Endothelial cell of umbilical vein (primary cell): ENCODE results near the gene AP4S1. TPM values are rescaled to one million over a fixed set of nuclear protein-coding genes. Genes with fewer than 3 reads are reported as not detected.

Experiments
- BruUV-seq: library from RNA; stranded (reverse); fragments of 400-500 nt; replicated peaks from 2 replicates; lab custom pipeline; 2021; lab: Mats Ljungman, UMichigan
- CTCF ChIA-PET: fragments of 300-600, 350-600 bp; sonication (Branson Sonifier 250); formaldehyde crosslinking; loops from one replicate; lab custom pipeline; 2021; ENCODE audit warnings: antibody characterized with exemption, inconsistent platforms; lab: Charles Lee
- POLR2A ChIA-PET: fragments of 300-600, 350-600 bp; sonication (Branson Sonifier 250); formaldehyde crosslinking; loops from one replicate; lab custom pipeline; 2021; ENCODE audit warnings: antibody characterized with exemption, inconsistent platforms; lab: Charles Lee
- DNase-seq: peaks from one replicate; pipeline ENCODE4 v3.0.0-alpha.2; 2011; ENCODE audit warnings: low read depth, low spot score
- FAIRE-seq: peaks from 2 replicates; lab custom pipeline; 2011; peaks lifted over from hg19 to GRCh38; lab: Jason Lieb, UNC
- H2AFZ ChIP-seq: 2 replicates; pipeline ENCODE4 v1.6.0; 2012; ENCODE audit warnings: low read depth, low read length, control low read depth, inconsistent platforms
- H3K27ac ChIP-seq: 2 replicates; pipeline ENCODE4 v1.5.1; 2011; ENCODE audit warnings: low read depth, mild to moderate bottlenecking, control low read depth, low read length, moderate library complexity; ENCODE audit not compliant: insufficient read depth
- H3K27me3 ChIP-seq, 2 experiments: 2 replicates each; pipeline versions ENCODE4 v1.6.0 to v1.6.1; 2011; ENCODE audit warnings: low read length in 2 of 2, mixed read lengths in 1 of 2; ENCODE audit not compliant: control insufficient read depth in 2 of 2, insufficient read depth in 2 of 2
- H3K36me3 ChIP-seq, 2 experiments: 2 replicates in 1 of 2; 3 replicates in 1 of 2; pipeline ENCODE4 v1.5.1; 2011; ENCODE audit warnings: low read length in 2 of 2, mild to moderate bottlenecking in 1 of 2, moderate library complexity in 1 of 2; ENCODE audit not compliant: control insufficient read depth in 2 of 2, insufficient read depth in 2 of 2; ENCODE audit errors: extremely low read depth in 1 of 2
- H3K4me1 ChIP-seq: 3 replicates; pipeline ENCODE4 v1.5.1; 2011; ENCODE audit warnings: mild to moderate bottlenecking, low read length; ENCODE audit not compliant: control insufficient read depth, insufficient read depth; ENCODE audit errors: extremely low read depth
- H3K4me2 ChIP-seq: 2 replicates; pipeline ENCODE4 v1.6.1; 2011; ENCODE audit warnings: low read length, control low read depth, mixed read lengths; ENCODE audit not compliant: insufficient read depth
- H3K4me3 ChIP-seq, 3 experiments: fragments of 200-600 bp in 1 of 3; sonication (generic), shearing (Covaris generic) in 1 of 3; replicated peaks in 1 of 3; 2 replicates each; pipeline ENCODE4 v1.5.1; 2011 to 2016; ENCODE audit warnings: control low read depth in 3 of 3, low read length in 3 of 3, mild to moderate bottlenecking in 2 of 3, inconsistent platforms in 1 of 3, low read depth in 1 of 3, moderate library complexity in 1 of 3; ENCODE audit not compliant: insufficient read depth in 1 of 3
- H3K79me2 ChIP-seq: 2 replicates; pipeline ENCODE4 v1.6.0; 2012; ENCODE audit warnings: low read length, inconsistent platforms; ENCODE audit not compliant: control insufficient read depth, insufficient read depth
- H3K9ac ChIP-seq: replicated peaks from 2 replicates; pipeline ENCODE3; 2011; ENCODE audit warnings: low read length, control low read depth; ENCODE audit not compliant: insufficient read depth; ENCODE audit errors: extremely low read depth
- H3K9me1 ChIP-seq: replicated peaks from 3 replicates; pipeline ENCODE4 v1.6.0; 2011; ENCODE audit warnings: mild to moderate bottlenecking, low read length; ENCODE audit not compliant: control insufficient read depth, insufficient read depth; ENCODE audit errors: extremely low read depth
- H3K9me3 ChIP-seq: replicated peaks from 2 replicates; pipeline ENCODE4 v1.5.1; 2012; ENCODE audit warnings: low read length, inconsistent platforms; ENCODE audit not compliant: control insufficient read depth, insufficient read depth
- H4K20me1 ChIP-seq: replicated peaks from 2 replicates; pipeline ENCODE3; 2011; ENCODE audit warnings: mild to moderate bottlenecking, low read length; ENCODE audit not compliant: control insufficient read depth, insufficient read depth; ENCODE audit errors: extremely low read depth
- CTCF ChIP-seq, 2 donors: IDR thresholded peaks; 1 replicate in 1 of 2; 2 replicates in 1 of 2; pipeline ENCODE4 v1.5.1; 2011; ENCODE audit warnings: low read length in 2 of 2, mild to moderate bottlenecking in 2 of 2, moderate library complexity in 2 of 2, control low read depth in 1 of 2, inconsistent platforms in 1 of 2, low read depth in 1 of 2; ENCODE audit not compliant: insufficient read depth in 1 of 2; ENCODE audit errors: extremely low read depth in 1 of 2
- EZH2 ChIP-seq: IDR thresholded peaks from 2 replicates; pipeline ENCODE4 v1.6.1; 2012; ENCODE audit warnings: borderline replicate concordance, low read depth, mild to moderate bottlenecking, moderate library complexity, low read length, inconsistent platforms; ENCODE audit not compliant: severe bottlenecking
- FOS ChIP-seq: IDR thresholded peaks from 2 replicates; pipeline ENCODE4 v1.6.1; 2011; ENCODE audit warnings: mild to moderate bottlenecking, low read length, moderate library complexity, borderline replicate concordance; ENCODE audit not compliant: insufficient read depth
- GATA2 ChIP-seq: IDR thresholded peaks from 2 replicates; pipeline ENCODE4 v1.7.0; 2011; ENCODE audit warnings: low read depth, mild to moderate bottlenecking, moderate library complexity, mixed read lengths, low read length; ENCODE audit not compliant: insufficient read length, insufficient read depth
- JUN ChIP-seq: IDR thresholded peaks from 2 replicates; pipeline ENCODE4 v1.6.1; 2011; ENCODE audit warnings: borderline replicate concordance, low read depth; ENCODE audit not compliant: insufficient read length, insufficient read depth
- MAX ChIP-seq: IDR thresholded peaks from 2 replicates; pipeline ENCODE4 v1.6.1; 2011; ENCODE audit not compliant: insufficient read depth, insufficient read length
- MYC ChIP-seq: IDR thresholded peaks from one replicate; pipeline ENCODE4 v1.6.1; 2011; ENCODE audit warnings: mild to moderate bottlenecking, low read depth, low read length
- POLR2A ChIP-seq: IDR thresholded peaks from 2 replicates; pipeline ENCODE4 v1.6.1; 2012; ENCODE audit warnings: low read depth, mild to moderate bottlenecking, control low read depth, low read length
- POLR2AphosphoS5 ChIP-seq: IDR thresholded peaks from 2 replicates; pipeline ENCODE4 v1.6.1; 2012; ENCODE audit warnings: low read depth, mild to moderate bottlenecking, control low read depth, low read length, moderate library complexity; ENCODE audit not compliant: insufficient read depth
- dilution Hi-C: fragments of 300-500 bp; cut with MboI; formaldehyde crosslinking; loops from one replicate; pipeline ENCODE4 v1.15.0; 2019; ENCODE audit warnings: low sequenced_read_pairs; ENCODE audit not compliant: extremely low pct_ligation_motif_present
- intact Hi-C: fragments of 100-400 bp; cut with micrococcal nuclease; formaldehyde crosslinking; loops from one replicate; pipeline ENCODE4 v1.10.0; 2022
- polyA plus RNA-seq, 4 experiments: library from polyadenylated mRNA; depleted of rRNA in 3 of 4; stranded (reverse) in 3 of 4; unstranded in 1 of 4; fragments of >200 nt; gene quantifications; 2 replicates each; pipeline versions ENCODE4 v1.2.1 to v1.2.3, GENCODE V29; 2011 to 2012; ENCODE audit warnings: missing spikeins in 1 of 4
- total RNA-seq: library from RNA; stranded (reverse); gene quantifications from 2 replicates; pipeline ENCODE4 v1.2.3, GENCODE V29; 2021

The AP4S1 gene
- total and polyA plus RNA-seq, 2 donors (not counting 3 experiments of a cell fraction or from before 2014, with no cell fraction given): 2.8 to 7.2 TPM

- TF ChIP-seq MYC (no peak), MAX (no peak), GATA2 (no peak), JUN (no peak), POLR2AphosphoS5 (no peak), EZH2 (no peak), CTCF (IDR thresholded peaks at IDR 0.05; ENCODE audit: extremely low read depth in 1 of 2, insufficient read depth in 1 of 2, low read depth in 1 of 2, low read length in 2 of 2) (no peak), FOS (no peak), POLR2A (no peak)
- dilution Hi-C loops: no loop called here
- peaks cover 4% of the 10 kb centered on the region for H3K79me2 ChIP-seq
- H3K9me1 ChIP-seq: no peaks in the 10 kb centered on the region
- H4K20me1 ChIP-seq: no peaks in the 10 kb centered on the region
- DNase-seq (no peak), FAIRE-seq (no peak)
- no peak overlapping the region for H3K9ac ChIP-seq
- no TSS peak for BruUV-seq
- no peak overlapping the region for H2AFZ ChIP-seq
- ChIA-PET POLR2A (no interaction called here), CTCF (interaction anchor here (0.7 kb wide), 1 partner anchor 9 kb away, joined by 4 read pairs; no protein-coding TSS in a partner anchor)
- intact Hi-C loops: no loop called here
- H3K36me3 ChIP-seq: peaks cover 20 to 40% of the 10 kb centered on the region in 2 experiments
- no peak overlapping the region for H3K27ac ChIP-seq
- no peaks in the 10 kb centered on the region for H3K27me3 ChIP-seq
- no peaks in the 10 kb centered on the region for H3K9me3 ChIP-seq
- H3K4me2 ChIP-seq: no peak overlapping the region
- no peak overlapping the region for H3K4me3 ChIP-seq
- H3K4me1 ChIP-seq: no peaks in the 10 kb centered on the region
Measured at GRCh38 chr14:31124197-31124596, 98.7 kb downstream of the AP4S1 start.
